ENCODE data around the gene PSG3.
A peak's percentile ranks its signal among the peaks of the same experiment; 100 is the strongest.
"Not testable (repeated sequence)": the region's sequence is repeated elsewhere in the genome, so short reads cannot be mapped to it uniquely, and the experiment has no call there.

PSG3 gene

DNA sequence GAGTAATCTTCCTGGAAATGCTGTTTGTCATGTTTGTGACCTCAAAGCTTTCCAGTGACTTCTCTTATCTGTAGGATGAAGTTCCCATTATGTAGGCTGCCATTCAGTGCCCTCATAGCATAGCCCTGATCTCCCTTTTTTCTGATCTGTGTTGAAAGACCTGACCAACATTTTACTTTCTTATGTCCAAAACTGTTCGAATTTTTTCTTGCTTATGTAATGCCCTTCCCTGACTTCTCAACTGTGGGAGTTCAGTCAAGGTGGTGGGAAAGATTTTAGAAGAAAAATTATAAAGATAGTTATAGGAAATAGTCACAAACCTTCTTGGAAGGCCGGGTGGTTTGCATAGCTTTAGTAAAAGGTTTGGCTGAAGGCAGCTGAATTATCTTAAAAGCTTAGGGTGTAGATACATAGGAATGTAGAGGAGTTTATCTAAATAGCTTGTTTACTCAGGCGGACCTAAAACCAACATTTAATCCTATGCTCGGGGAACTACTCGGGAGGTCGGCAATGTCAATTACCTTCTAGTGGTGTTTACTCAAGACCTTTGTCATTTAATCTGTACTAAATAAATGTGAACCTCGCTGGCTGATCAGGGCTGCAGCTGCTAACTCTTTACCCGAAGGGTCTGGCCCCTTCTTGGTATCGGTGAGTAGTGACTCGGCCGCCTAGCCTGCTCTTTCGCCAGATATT, 44.3 kb downstream of the PSG3 start:
- DNase-seq (ENCODE audit: low spot score), result no peak

DNA sequence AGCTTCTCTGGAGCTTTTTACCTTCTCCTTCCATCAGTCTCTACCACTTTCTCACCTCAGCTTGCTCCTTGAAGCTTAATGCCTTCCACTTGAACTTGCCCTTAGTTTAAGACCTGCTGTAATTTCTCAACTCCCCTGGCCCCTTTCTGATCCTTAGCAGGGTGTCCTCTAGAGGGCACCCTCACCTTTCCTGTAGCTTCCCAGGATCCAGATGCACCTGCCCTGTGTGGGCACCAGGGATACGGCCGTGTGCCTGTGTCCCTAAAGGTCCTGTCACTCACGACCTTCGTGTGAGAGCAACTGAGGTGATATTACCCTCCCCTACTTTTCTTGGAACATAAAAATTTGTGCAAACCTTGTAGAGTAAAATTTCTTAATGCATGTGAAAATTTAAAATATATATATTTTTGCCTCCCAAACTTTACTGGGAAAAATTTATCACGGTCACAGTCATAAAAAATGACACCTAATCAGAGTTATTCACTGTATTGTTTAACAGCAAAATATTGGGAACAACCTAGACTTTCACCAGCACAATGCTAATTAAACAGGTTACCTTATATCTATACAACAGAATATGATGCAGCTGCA, 46.4 kb downstream of the PSG3 start:
- peak; percentile 25 for DNase-seq (ENCODE audit: low spot score)

DNA sequence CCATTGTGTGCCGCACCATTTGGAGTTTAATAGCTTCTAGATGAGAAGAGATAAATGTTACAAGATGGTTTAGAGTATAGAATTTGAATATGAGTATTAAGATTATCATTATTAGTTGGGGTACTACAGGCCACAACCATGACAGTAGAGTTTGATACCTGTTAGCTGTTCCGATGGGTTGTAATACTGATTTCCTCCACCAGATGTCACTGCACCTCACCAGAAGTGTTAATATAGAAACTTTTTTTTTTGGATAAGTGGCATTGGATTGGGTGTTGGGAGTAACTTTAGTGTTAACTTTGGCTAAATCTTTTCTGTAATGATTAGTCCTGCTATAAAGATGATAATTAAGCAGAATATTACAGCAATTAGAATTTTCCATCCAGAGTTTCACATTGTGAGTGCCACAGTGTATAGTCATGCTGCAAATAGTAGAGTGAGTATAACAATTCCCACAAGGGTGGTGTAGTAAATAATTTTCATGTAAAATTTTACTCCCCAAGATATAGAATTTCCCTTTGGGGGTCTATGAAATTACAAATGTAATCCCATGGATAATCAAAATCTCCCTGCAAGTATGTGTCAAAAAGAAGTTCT, 56.3 kb downstream of the PSG3 start:
- DNase-seq (ENCODE audit: low spot score), result peak; percentile 31

DNA sequence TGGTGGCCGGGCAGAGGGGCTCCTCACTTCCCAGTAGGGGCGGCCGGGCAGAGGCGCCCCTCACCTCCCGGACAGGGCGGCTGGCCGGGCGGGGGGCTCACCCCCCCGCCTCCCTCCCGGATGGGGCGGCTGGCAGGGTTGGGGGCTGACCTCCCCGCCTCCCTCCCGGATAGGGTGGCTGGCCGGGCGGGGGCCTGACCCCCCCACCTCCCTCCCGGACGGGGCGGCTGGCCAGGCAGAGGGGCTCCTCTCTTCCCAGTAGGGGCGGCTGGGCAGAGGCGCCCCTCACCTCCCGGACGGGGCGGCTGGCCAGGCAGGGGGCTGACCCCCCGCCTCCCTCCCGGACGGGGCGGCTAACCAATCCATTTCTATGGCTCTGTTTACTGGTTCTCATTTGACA, 64.0 kb downstream of the PSG3 start:
- not testable (repeated sequence) for DNase-seq (ENCODE audit: low spot score)

DNA sequence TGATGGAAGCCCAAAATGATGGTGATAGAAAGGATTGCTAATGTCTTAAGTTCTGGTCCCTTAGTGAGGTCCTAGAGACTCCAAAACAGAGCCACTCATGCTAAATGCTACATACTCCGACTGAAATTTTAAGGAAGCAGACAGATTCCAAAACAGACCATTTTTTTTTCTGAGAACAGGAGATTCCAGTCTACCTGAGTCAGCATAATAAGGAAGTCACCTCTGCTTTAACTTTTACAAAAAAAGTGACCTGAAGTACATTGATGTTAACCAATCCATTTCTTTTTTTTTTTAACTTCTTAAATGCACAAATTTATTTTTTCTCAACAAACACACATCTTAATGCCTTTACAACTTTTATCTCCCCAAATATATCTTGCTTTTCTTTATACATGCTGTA, 65.7 kb downstream of the PSG3 start:
- DNase-seq (ENCODE audit: low spot score), result not testable (repeated sequence)

Data from kidney capillary endothelial cell (primary cell).